A549 treated with AZD9567 at 1 μM for 4 hours (cell line): ENCODE results near the gene GREB1. TPM values are rescaled to one million over a fixed set of nuclear protein-coding genes. Genes with fewer than 3 reads are reported as not detected.

Source experiments
- total RNA-seq: library from RNA; stranded (reverse); fragments of 200-300 nt; extraction: Qiagen RNA extraction; gene quantifications from 5 replicates; pipeline ENCODE4 v1.2.3, GENCODE V29; 2022; ENCODE audit not compliant: insufficient read depth

The GREB1 gene
- 1.9 to 3.8 TPM (median 2.4 TPM) in 5 replicates for total RNA-seq

GRCh38 chr2:11533278-11534070, at the start of gene GREB1:
Gene GREB1, plus strand, starts transcription at chr2:11534045. Its CDS starts 22,570 bp downstream, at chr2:11556615.

GRCh38 chr2:11669454-11670291, 135.8 kb downstream of the GREB1 start, which contains the start of gene NTSR2:
Gene NTSR2, minus strand, starts transcription at chr2:11670195. Its CDS starts 66 bp downstream, at chr2:11670129.

Other genes starting within 250 kb of the GREB1 start
- 19.9 to 33.1 TPM (median 24.7 TPM) in 5 replicates for gene ROCK2, start 189.4 kb upstream of the GREB1 start, total RNA-seq
- gene E2F6, start 67.9 kb upstream of the GREB1 start, total RNA-seq = 21.5 to 26.3 TPM (median 24.5 TPM) in 5 replicates
- not detected in 5 replicates for gene NTSR2, start 136.2 kb downstream of the GREB1 start, total RNA-seq
- gene LPIN1, start 212.6 kb downstream of the GREB1 start, total RNA-seq = 7.8 to 10.2 TPM (median 9.4 TPM) in 5 replicates